SH-SY5Y (cell line): ENCODE data around the gene DPY19L3.

Experiments used
- GATA2 ChIP-seq: IDR thresholded peaks from 2 replicates; pipeline ENCODE4 v1.6.1; 2011; ENCODE audit warnings: mild to moderate bottlenecking, low read depth, low read length
- GATA3 ChIP-seq: IDR thresholded peaks from 2 replicates; pipeline ENCODE4 v1.6.1; 2011; ENCODE audit warnings: low read depth, mild to moderate bottlenecking, low read length, moderate library complexity

GRCh38 chr19:32359581-32359980 is 46.0 kb upstream of the DPY19L3 start:
- TF ChIP-seq GATA2: no peak
- no peak for TF ChIP-seq GATA3
